ENCODE data around the gene TET2. TPM values are rescaled to one million over a fixed set of nuclear protein-coding genes. Genes with fewer than 3 reads are reported as not detected.

The TET2 gene
- total and polyA plus RNA-seq, 2 of the 4 experiments (the other 2 are of a cell fraction): 5.6 to 25.3 TPM

DNA sequence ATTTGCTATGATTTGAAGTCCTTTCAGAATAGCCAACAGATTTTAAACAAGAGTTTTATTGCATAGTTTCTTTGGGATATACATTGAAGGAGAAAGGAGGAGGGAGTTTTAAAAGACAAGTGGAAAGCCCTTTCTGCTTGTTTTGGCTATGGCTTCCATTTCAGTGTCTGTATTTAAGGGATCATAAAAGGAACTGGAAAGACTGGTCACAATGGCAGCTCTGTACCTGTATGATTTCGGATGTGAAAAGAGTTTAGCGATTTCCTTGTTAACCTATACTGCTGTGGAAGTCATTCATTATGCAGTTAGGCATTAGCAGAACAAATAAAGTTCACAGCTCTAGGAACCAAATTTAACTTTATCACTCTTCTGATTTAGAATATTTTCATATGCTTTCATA is 60.7 kb downstream of the TET2 start:
- in situ Hi-C loops (cut with MboI; ENCODE audit: low sequenced_read_pairs): no loop called here
- H3K36me3 ChIP-seq (ENCODE audit: control insufficient read depth, insufficient read depth, low read length): no peaks in the 10 kb centered on the region
- H2AFZ ChIP-seq (replicated peaks; ENCODE audit: low read length, poor library complexity): no peak overlapping the region
- no peak overlapping the region for H2BK15ac ChIP-seq (ENCODE audit: low read depth, low read length)
- POLR2A ChIA-PET (ENCODE audit: unreplicated experiment): no interaction called here
- dilution Hi-C loops (cut with HindIII; ENCODE audit: low sequenced_read_pairs, unreplicated experiment): no loop called here
- no peak overlapping the region for H4K5ac ChIP-seq (ENCODE audit: low read depth, low read length)
- H3K56ac ChIP-seq (ENCODE audit: extremely low read depth, insufficient read depth, low read length): no peak overlapping the region
- no TSS peak for BruUV-seq (replicated peaks)
- DNase-seq (no peak), ATAC-seq (ENCODE audit: low read depth) (no peak)
- no peak overlapping the region for H3K18ac ChIP-seq (ENCODE audit: low read depth, low read length)
- no peak overlapping the region for H2AK9ac ChIP-seq (replicated peaks; ENCODE audit: low read depth, low read length, poor library complexity)
- no peak overlapping the region for H3K27ac ChIP-seq (ENCODE audit: insufficient read depth, low read length)
- no peaks in the 10 kb centered on the region for H4K20me1 ChIP-seq (ENCODE audit: insufficient read depth, low read length)
- TF ChIP-seq MAFK (IDR thresholded peaks at IDR 0.05; ENCODE audit: low read depth, low read length): no peak
- TF ChIP-seq ELK1 (IDR thresholded peaks at IDR 0.05; ENCODE audit: borderline replicate concordance, low read depth, low read length): no peak
- no peak for TF ChIP-seq SMC3 (IDR thresholded peaks at IDR 0.05; ENCODE audit: low read depth, low read length)
- no peak for TF ChIP-seq RAD21 (IDR thresholded peaks at IDR 0.05; ENCODE audit: low read length)
- no peak for TF ChIP-seq MXI1 (IDR thresholded peaks at IDR 0.05; ENCODE audit: borderline replicate concordance, low read depth, low read length)
- no peak for TF ChIP-seq FOS (IDR thresholded peaks at IDR 0.05; ENCODE audit: low read depth, low read length)
- TF ChIP-seq NFE2L2 (IDR thresholded peaks at IDR 0.05; ENCODE audit: low read depth, low read length): no peak
- TF ChIP-seq RFX5 (IDR thresholded peaks at IDR 0.05; ENCODE audit: low read depth, low read length): no peak
- TF ChIP-seq BHLHE40 (IDR thresholded peaks at IDR 0.05; ENCODE audit: low read depth, low read length): no peak
- TF ChIP-seq CTCF (conservative IDR thresholded peaks at IDR 0.05; ENCODE audit: low read depth, low read length): no peak
- no peak for TF ChIP-seq RCOR1 (IDR thresholded peaks at IDR 0.05; ENCODE audit: insufficient replicate concordance, low read length)
- TF ChIP-seq POLR2A (IDR thresholded peaks at IDR 0.05; ENCODE audit: low read depth, low read length): no peak
- TF ChIP-seq CEBPB (IDR thresholded peaks at IDR 0.05; ENCODE audit: low read depth, low read length): no peak
- no peak for TF ChIP-seq USF2 (IDR thresholded peaks at IDR 0.05; ENCODE audit: low read depth, low read length)
- TF ChIP-seq MAZ (IDR thresholded peaks at IDR 0.05; ENCODE audit: borderline replicate concordance, low read depth, low read length): no peak
- no peak for TF ChIP-seq CHD1 (IDR thresholded peaks at IDR 0.05; ENCODE audit: low read depth, low read length)
- H2BK5ac ChIP-seq (ENCODE audit: low read depth, low read length, poor library complexity, severe bottlenecking): no peak overlapping the region
- no peaks in the 10 kb centered on the region for H3K27me3 ChIP-seq (ENCODE audit: control insufficient read depth, insufficient read depth, low read length)
- H3K9ac ChIP-seq (ENCODE audit: low read depth, low read length): no peak overlapping the region
- no CpG with 5 or more reads among the region's 2 CpGs for WGBS, 2 experiments (ENCODE audit: extremely low coverage in 2 of 2, insufficient read length in 1 of 2)
- H3K9me1 ChIP-seq (ENCODE audit: insufficient read depth, low read length): no peaks in the 10 kb centered on the region
- peaks cover 21 to 37% of the 10 kb centered on the region in 2 experiments for H3K79me1 ChIP-seq (ENCODE audit: low read depth in 1 of 2, low read length in 2 of 2)
- H3K23ac ChIP-seq (ENCODE audit: low read depth, low read length): no peak overlapping the region
- no peaks in the 10 kb centered on the region for H3K4me1 ChIP-seq (ENCODE audit: control insufficient read depth, insufficient read depth, low read length)
- no peak overlapping the region for H2BK20ac ChIP-seq (ENCODE audit: low read depth, low read length)
- CTCF ChIA-PET: no interaction called here
- H4K91ac ChIP-seq (ENCODE audit: insufficient read depth, low read depth, low read length): no peak overlapping the region
- no peak overlapping the region for H3K4me2 ChIP-seq (ENCODE audit: low read depth, low read length)
- H3K4me3 ChIP-seq (ENCODE audit: insufficient read depth, low read depth, low read length): no peak overlapping the region
- H2AK5ac ChIP-seq (ENCODE audit: low read depth, low read length): no peak overlapping the region
- H3K4ac ChIP-seq (ENCODE audit: low read depth, low read length): no peak overlapping the region
- H2BK120ac ChIP-seq (ENCODE audit: low read depth, low read length): no peak overlapping the region
- intact Hi-C loops (cut with micrococcal nuclease): no loop called here
- H3K14ac ChIP-seq (replicated peaks; ENCODE audit: low read depth, low read length): no peak overlapping the region
- no peak overlapping the region for H4K8ac ChIP-seq (ENCODE audit: low read depth in 2 of 2, low read length in 2 of 2)
- H3K9me3 ChIP-seq (ENCODE audit: control insufficient read depth, insufficient read depth, low read length): no peaks in the 10 kb centered on the region
